ENCODE measurements around the gene SLC52A3. TPM values are rescaled to one million over a fixed set of nuclear protein-coding genes. Genes with fewer than 3 reads are reported as not detected.

SLC52A3 gene
- total RNA-seq, 2 experiments from 2014 or later = not detected

DNA sequence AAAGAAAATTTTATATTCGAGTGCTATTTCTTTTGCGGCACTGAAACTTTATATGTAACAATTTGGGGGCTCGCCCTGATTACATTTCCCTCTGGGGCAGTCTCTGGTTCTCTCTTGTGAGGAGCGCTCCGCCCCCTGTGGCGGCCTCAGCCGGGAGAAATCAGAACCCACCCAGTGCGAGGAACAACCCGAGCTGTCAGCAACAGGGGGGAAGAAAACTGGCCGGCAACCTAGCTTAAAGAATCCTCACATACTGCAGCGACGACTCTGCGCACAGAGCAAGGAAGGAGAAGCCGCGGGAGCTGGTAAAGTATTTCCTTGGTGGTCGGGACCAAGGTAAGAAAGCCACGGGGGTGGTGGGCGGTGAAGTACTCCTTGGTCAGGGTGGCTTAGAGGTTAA lies 23.9 kb upstream of the SLC52A3 start:
- intact Hi-C loops (cut with DNase I, micrococcal nuclease) = no loop called here
- POLR2A ChIA-PET = no interaction called here
- peaks cover 4% of the 10 kb centered on the region for H3K9me3 Mint-ChIP-seq (ENCODE audit: low read depth)

DNA sequence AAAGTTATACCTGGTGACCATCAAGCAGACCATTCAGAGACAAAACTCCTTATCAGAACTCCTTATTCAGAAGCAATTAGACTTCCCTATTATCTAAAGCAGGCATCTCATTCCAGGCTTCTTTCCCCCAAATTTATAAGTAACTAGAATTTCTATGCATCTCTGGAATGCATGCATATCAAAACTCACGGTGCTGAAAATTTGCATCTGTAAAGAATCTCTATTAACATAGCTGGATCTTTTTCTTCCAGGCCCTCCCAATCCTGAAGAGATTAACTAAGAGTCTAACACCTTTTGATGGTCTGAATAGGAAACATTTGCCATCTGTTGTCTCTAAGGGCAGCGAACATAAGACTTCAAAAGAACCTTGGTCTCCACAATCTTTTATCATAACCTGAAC lies 22.8 kb upstream of the SLC52A3 start:
- intact Hi-C loops (cut with DNase I, micrococcal nuclease) = no loop called here
- CTCF ChIA-PET = interaction anchor here (1.1 kb wide), 1 partner anchor 18 kb away, joined by 5 read pairs; no protein-coding TSS in a partner anchor

More for the DNA sequence above, 23.9 kb upstream of the SLC52A3 start:
- Mint-ChIP-seq H3K4me3 (no peak overlapping the region), H3K36me3 (ENCODE audit: low read depth) (no peaks in the 10 kb centered on the region), H3K4me1 (no peaks in the 10 kb centered on the region), H3K27ac (no peak overlapping the region), H3K27me3 (peaks cover 9% of the 10 kb centered on the region)
- CTCF ChIA-PET = no interaction called here
- ATAC-seq (no peak), DNase-seq (no peak)

GRCh38 chr20:787825-788224 lies 19.5 kb upstream of the SLC52A3 start:
- Mint-ChIP-seq H3K4me3 (no peak overlapping the region), H3K4me1 (no peaks in the 10 kb centered on the region), H3K36me3 (ENCODE audit: low read depth) (peaks cover 6% of the 10 kb centered on the region), H3K9me3 (ENCODE audit: low read depth) (peaks cover 20% of the 10 kb centered on the region), H3K27ac (no peak overlapping the region), H3K27me3 (peaks cover 21% of the 10 kb centered on the region)
- intact Hi-C loops (cut with DNase I, micrococcal nuclease) = no loop called here
- ChIA-PET POLR2A (no interaction called here), CTCF (no interaction called here)
- no peak for ATAC-seq
- no peak for DNase-seq

More for the DNA sequence above, 22.8 kb upstream of the SLC52A3 start:
- Mint-ChIP-seq H3K27me3 (peaks cover 18% of the 10 kb centered on the region), H3K9me3 (ENCODE audit: low read depth) (peaks cover 4% of the 10 kb centered on the region), H3K4me1 (no peaks in the 10 kb centered on the region), H3K36me3 (ENCODE audit: low read depth) (no peaks in the 10 kb centered on the region), H3K27ac (no peak overlapping the region), H3K4me3 (no peak overlapping the region)
- DNase-seq = no peak
- POLR2A ChIA-PET = no interaction called here
- no peak for ATAC-seq

- intact Hi-C loops (cut with DNase I, micrococcal nuclease) = no loop called here
- H3K36me3 Mint-ChIP-seq (ENCODE audit: low read depth) = peaks cover 6% of the 10 kb centered on the region
- H3K4me1 Mint-ChIP-seq = no peaks in the 10 kb centered on the region
- ATAC-seq = no peak
- DNase-seq = no peak
- no peak overlapping the region for H3K4me3 Mint-ChIP-seq
- H3K27me3 Mint-ChIP-seq = no peaks in the 10 kb centered on the region
- H3K27ac Mint-ChIP-seq = no peak overlapping the region
- POLR2A ChIA-PET = no interaction called here
- peaks cover 14% of the 10 kb centered on the region for H3K9me3 Mint-ChIP-seq (ENCODE audit: low read depth)
- CTCF ChIA-PET = no interaction called here
Observed at GRCh38 chr20:779771-780170, 11.5 kb upstream of the SLC52A3 start.

- no peak overlapping the region for H3K4me3 Mint-ChIP-seq
- no peak overlapping the region for H3K27ac Mint-ChIP-seq
- CTCF ChIA-PET = interaction anchor here (0.6 kb wide), 2 partner anchors 131 to 980 kb away, joined by 3 read pairs; no protein-coding TSS in a partner anchor
- intact Hi-C loops (cut with DNase I, micrococcal nuclease) = no loop called here
- DNase-seq (no peak), ATAC-seq (no peak)
- H3K4me1 Mint-ChIP-seq = no peaks in the 10 kb centered on the region
- H3K27me3 Mint-ChIP-seq = peaks cover 3% of the 10 kb centered on the region
- H3K36me3 Mint-ChIP-seq (ENCODE audit: low read depth) = no peaks in the 10 kb centered on the region
- no peaks in the 10 kb centered on the region for H3K9me3 Mint-ChIP-seq (ENCODE audit: low read depth)
- POLR2A ChIA-PET = no interaction called here
Observed at GRCh38 chr20:776165-776564, 7.9 kb upstream of the SLC52A3 start.

DNA sequence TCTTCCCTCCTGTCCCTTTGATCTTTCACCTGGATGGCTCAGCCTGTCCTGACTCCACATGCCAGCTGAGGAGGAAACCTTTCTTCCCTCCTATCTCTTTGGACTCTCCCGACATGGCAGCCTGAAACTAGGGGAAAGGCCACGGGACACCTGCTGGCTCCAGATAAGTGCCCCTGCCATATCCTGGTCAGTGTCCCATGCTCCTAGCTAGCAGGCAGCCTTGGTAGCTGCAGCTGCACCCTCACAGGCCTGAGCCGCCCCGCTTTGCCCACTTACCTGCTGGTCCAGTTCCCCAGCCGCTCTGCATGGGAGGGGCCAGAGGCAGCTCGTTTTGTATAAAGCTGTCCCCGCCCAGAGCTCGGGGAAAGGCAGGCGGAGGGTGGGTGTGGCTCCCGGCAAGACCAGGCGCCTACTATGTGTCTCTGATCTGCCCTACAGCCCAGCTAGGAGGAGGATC lies 7.4 kb upstream of the SLC52A3 start:
- CTCF ChIA-PET = no interaction called here
- ATAC-seq = no peak
- POLR2A ChIA-PET = no interaction called here
- no peaks in the 10 kb centered on the region for H3K9me3 Mint-ChIP-seq (ENCODE audit: low read depth)
- DNase-seq = no peak
- no peaks in the 10 kb centered on the region for H3K4me1 Mint-ChIP-seq
- H3K4me3 Mint-ChIP-seq = no peak overlapping the region
- H3K36me3 Mint-ChIP-seq (ENCODE audit: low read depth) = no peaks in the 10 kb centered on the region
- no peak overlapping the region for H3K27ac Mint-ChIP-seq
- intact Hi-C loops (cut with DNase I, micrococcal nuclease) = no loop called here
- peaks cover 5% of the 10 kb centered on the region for H3K27me3 Mint-ChIP-seq

GRCh38 chr20:774660-775057 lies 6.4 kb upstream of the SLC52A3 start:
- H3K27me3 Mint-ChIP-seq = peaks cover 6% of the 10 kb centered on the region
- H3K36me3 Mint-ChIP-seq (ENCODE audit: low read depth) = no peaks in the 10 kb centered on the region
- ChIA-PET POLR2A (interaction anchor here (1.2 kb wide), 1 partner anchor 10 kb away, joined by 3 read pairs; no protein-coding TSS in a partner anchor), CTCF (no interaction called here)
- ATAC-seq (no peak), DNase-seq (no peak)
- no peaks in the 10 kb centered on the region for H3K9me3 Mint-ChIP-seq (ENCODE audit: low read depth)
- no peak overlapping the region for H3K27ac Mint-ChIP-seq
- intact Hi-C loops (cut with DNase I, micrococcal nuclease) = no loop called here
- H3K4me1 Mint-ChIP-seq = no peaks in the 10 kb centered on the region
- no peak overlapping the region for H3K4me3 Mint-ChIP-seq

GRCh38 chr20:774016-774659 lies 5.8 kb upstream of the SLC52A3 start:
- no peak for ATAC-seq
- POLR2A ChIA-PET = interaction anchor here (1.2 kb wide), 1 partner anchor 10 kb away, joined by 3 read pairs; no protein-coding TSS in a partner anchor

GRCh38 chr20:772806-773205 lies 4.5 kb upstream of the SLC52A3 start:
- H3K27ac Mint-ChIP-seq = no peak overlapping the region
- no peak for DNase-seq
- no peaks in the 10 kb centered on the region for H3K36me3 Mint-ChIP-seq (ENCODE audit: low read depth)
- CTCF ChIA-PET = interaction anchor here (0.8 to 0.9 kb wide), 2 partner anchors 18 to 21 kb away, joined by 3 to 5 read pairs; no protein-coding TSS in a partner anchor
- no peaks in the 10 kb centered on the region for H3K9me3 Mint-ChIP-seq (ENCODE audit: low read depth)
- POLR2A ChIA-PET = no interaction called here
- no peak for ATAC-seq
- no peak overlapping the region for H3K4me3 Mint-ChIP-seq
- H3K4me1 Mint-ChIP-seq = no peaks in the 10 kb centered on the region
- intact Hi-C loops (cut with DNase I, micrococcal nuclease) = no loop called here
- H3K27me3 Mint-ChIP-seq = peaks cover 6% of the 10 kb centered on the region

More at GRCh38 chr20:774016-774659, 5.8 kb upstream of the SLC52A3 start:
- Mint-ChIP-seq H3K27me3 (peaks cover 6% of the 10 kb centered on the region), H3K27ac (no peak overlapping the region), H3K4me1 (no peaks in the 10 kb centered on the region), H3K9me3 (ENCODE audit: low read depth) (no peaks in the 10 kb centered on the region), H3K4me3 (no peak overlapping the region), H3K36me3 (ENCODE audit: low read depth) (no peaks in the 10 kb centered on the region)
- intact Hi-C loops (cut with DNase I, micrococcal nuclease) = no loop called here
- DNase-seq = no peak
- CTCF ChIA-PET = interaction anchor here (1.0 kb wide), 1 partner anchor 13 kb away, joined by 3 read pairs; no protein-coding TSS in a partner anchor

DNA sequence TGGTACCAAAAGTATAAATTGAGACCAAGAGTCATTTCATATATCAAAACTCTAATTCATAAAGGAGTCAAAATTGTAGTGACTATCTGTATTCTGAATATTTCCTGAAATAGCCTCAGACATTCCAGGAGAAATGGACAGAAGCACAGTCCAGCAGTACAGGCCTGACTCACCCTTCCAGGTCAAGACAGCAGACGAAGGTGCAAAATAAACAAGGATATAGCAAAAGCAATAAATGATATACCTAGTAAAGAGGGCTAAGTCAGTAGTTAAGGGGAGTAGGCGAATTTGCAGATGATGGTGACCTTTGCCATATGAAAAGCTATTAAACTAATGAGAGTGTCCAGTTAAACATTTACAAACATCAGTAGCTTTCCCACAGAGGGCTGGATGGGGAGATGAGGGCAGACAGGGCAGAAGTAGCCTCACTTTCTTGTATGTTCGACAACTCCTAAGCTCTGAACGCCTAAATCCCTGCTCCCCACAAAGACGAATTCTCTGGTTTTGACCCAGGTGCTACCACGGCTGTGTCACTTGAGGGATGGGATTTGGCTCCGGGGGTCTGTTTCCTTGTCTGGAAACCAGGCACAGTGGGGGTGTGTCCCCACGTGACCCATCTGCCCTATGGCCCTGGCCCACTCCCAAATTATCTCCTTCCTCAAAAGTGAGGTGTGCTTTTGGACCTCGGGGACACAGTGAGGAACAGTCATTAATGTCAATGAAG lies 3.6 kb upstream of the SLC52A3 start:
- Mint-ChIP-seq H3K27ac (no peak overlapping the region), H3K4me1 (no peaks in the 10 kb centered on the region), H3K36me3 (ENCODE audit: low read depth) (no peaks in the 10 kb centered on the region), H3K9me3 (ENCODE audit: low read depth) (no peaks in the 10 kb centered on the region), H3K27me3 (peaks cover 6% of the 10 kb centered on the region), H3K4me3 (no peak overlapping the region)
- intact Hi-C loops (cut with DNase I, micrococcal nuclease) = no loop called here
- ChIA-PET POLR2A (no interaction called here), CTCF (interaction anchor here (0.9 kb wide), 1 partner anchor 19 kb away, joined by 5 read pairs; no protein-coding TSS in a partner anchor)
- DNase-seq (no peak), ATAC-seq (no peak)

DNA sequence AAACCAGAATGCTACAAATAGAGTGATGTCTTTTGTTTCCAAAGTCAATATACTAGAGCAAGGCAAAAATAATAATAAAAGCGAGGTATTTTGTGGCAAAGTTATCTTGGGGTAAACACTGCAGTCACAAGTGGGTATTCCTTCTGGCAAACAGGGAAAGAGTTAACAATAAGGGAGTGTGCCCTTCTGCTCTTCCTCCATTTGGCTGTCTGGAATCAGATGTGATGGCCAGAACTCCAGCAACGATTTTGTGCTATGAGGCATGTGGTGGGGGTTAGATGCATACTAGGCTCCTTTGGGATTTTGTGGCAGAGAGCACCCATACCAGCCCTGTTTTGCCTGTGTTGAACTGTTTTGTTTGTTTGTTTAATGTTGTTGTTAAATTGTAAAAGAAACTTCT lies 2.4 kb upstream of the SLC52A3 start:
- Mint-ChIP-seq H3K4me3 (no peak overlapping the region), H3K27ac (no peak overlapping the region), H3K27me3 (peaks cover 6% of the 10 kb centered on the region), H3K36me3 (ENCODE audit: low read depth) (no peaks in the 10 kb centered on the region), H3K4me1 (no peaks in the 10 kb centered on the region), H3K9me3 (ENCODE audit: low read depth) (no peaks in the 10 kb centered on the region)
- intact Hi-C loops (cut with DNase I, micrococcal nuclease) = no loop called here
- ChIA-PET CTCF (no interaction called here), POLR2A (no interaction called here)
- DNase-seq (no peak), ATAC-seq (no peak)

DNA sequence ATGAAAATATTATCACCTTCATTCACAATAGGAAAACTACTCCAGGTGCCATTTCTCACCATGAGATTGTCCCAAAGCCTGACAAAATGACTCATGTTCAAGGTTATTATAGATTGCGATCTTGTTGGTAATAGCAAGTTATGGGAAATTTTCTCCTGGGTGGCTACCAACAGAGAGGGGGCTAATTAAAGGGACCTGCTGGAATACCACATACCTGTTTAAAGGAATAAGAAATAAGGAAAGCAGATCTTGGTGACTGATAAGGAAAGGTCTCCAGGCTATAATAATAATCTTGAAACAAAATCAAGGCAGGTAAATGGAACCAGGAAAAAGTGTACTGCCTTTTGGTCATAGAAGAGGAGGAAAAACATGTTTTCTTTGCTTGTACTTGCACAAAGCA lies 1.4 kb downstream of the SLC52A3 start:
- H3K36me3 Mint-ChIP-seq (ENCODE audit: low read depth) = no peaks in the 10 kb centered on the region
- H3K27me3 Mint-ChIP-seq = peaks cover 3% of the 10 kb centered on the region
- CTCF ChIA-PET = no interaction called here
- POLR2A ChIA-PET = no interaction called here
- ATAC-seq = no peak
- H3K27ac Mint-ChIP-seq = no peak overlapping the region
- intact Hi-C loops (cut with DNase I, micrococcal nuclease) = no loop called here
- DNase-seq = no peak
- no peak overlapping the region for H3K4me3 Mint-ChIP-seq
- no peaks in the 10 kb centered on the region for H3K9me3 Mint-ChIP-seq (ENCODE audit: low read depth)
- H3K4me1 Mint-ChIP-seq = no peaks in the 10 kb centered on the region
